Stimulated activated CD4-positive, alpha-beta T cell treated with anti-CD3 and anti-CD28 coated beads, Interleukin-1b, Interleukin-23, amount 100 ng/mL, for 1 hour (primary cell): Measurements from ENCODE around the gene ACTR3.

Experiments used
- DNase-seq, 2 donors: peaks; one replicate each; pipeline ENCODE4 v3.0.0-alpha.2; 2020; ENCODE audit warnings: low read depth in 2 of 2

Gene ACTR3

DNA sequence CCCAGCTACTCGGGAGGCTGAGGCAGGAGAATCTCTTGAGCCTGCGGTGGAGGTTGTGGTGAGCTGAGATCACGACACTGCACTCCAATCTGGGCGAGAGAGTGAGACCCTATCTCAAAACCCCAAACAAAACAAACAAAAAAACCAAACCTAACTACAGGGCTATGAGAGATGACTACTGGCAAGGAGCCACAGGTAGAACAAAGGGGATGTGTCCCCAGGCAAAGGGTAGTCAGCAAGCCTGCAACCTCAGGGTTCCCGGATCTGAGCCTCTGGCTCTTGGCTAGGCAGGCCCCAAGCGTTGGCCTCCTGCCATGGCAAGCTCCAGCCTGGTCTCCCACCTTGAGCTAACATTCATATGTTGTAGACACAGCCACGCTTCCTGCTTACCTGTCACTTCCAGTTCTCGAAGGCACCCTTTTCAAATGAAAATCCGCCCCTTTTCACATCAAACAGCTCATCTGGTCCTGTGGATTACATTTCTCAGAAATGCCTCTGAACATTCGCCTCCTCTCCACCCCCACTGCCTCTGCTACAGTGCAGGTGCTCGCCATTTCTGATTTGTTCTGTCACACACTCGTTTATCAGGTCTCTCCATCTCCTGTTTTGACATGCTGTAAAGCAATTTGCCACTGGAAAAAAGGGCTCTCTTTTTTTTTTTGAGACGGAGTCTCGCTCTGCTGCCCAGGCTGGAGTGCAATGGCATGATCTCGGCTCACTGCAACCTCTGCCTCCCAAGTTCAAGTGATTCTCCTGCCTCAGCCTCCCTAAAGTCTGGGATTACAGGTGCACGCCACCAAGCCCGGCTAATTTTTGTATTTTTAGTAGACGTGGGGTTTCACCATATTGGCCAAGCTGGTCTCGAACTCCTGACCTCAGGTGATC lies 13.1 kb upstream of the ACTR3 start:
- peak; percentile 19 to 23 for DNase-seq

- DNase-seq = no peak
Observed at GRCh38 chr2:113877711-113878598, 11.9 kb upstream of the ACTR3 start.

DNA sequence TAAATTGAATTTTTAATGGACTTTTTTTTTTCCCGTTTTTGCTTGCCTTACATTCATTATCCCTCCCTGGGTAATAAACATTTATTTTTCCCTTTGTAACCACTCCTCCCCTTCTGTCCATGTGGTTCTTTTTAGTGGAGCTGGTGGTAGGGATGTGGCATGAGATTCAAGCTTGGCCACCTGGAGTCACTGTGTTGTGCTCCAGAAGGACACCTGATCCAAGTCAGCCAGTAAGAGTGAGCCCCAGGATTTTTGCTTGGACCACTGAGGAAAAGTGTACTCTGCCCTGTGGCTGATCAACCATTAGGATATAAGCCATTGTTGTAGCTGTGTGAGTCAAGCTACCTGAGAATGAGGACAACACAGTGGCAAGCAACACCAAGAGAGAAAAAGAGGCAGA lies 11.1 kb upstream of the ACTR3 start:
- no peak for DNase-seq

GRCh38 chr2:113879457-113879856 lies 10.4 kb upstream of the ACTR3 start:
- DNase-seq = no peak

- no peak for DNase-seq
Observed at GRCh38 chr2:113886479-113887008, 3.3 kb upstream of the ACTR3 start.

- no peak for DNase-seq
Observed at GRCh38 chr2:113887009-113887792, 2.7 kb upstream of the ACTR3 start.

DNA sequence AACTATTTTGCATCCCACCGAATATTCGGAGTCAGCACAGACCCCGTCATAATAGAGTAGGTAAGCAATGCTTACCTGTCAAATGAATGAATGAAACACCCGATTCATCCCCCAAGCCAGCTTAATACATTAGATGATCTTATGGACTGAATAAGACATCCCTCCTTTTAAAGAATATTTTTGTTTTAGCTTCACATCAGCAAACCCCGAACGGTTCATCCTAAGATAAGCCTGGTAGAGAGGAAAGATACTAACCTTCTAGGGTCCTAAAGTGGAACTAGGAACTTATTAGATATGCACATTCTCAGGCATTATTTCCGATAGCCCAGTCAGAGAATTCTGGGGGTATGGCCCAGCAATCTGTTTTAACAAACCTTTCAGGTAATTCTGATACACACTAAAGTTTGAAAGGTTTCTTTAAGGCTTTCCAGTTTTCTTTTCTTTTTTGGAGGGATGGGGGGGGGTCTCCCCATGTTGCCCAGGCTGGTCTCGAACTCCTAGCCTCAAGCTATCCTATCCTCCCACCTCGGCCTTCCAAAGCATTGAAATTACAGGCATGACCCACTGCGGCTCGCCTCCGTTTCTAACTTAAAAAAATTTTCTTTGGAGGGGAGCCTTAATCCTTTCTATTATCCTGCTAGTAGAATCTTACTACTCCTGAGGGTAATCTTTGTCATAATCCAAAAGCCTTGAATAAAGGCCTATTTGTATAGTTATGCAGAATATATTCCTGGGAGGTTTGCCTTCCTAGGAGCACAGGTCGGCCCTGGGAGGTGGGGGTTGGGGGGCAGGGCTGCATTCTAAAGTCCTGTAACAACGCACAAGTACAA lies 1.0 kb upstream of the ACTR3 start:
- no peak for DNase-seq

- DNase-seq = peak; percentile 46 to 59
Observed at GRCh38 chr2:113890253-113891235, 655 bp downstream of the ACTR3 start.

- no peak for DNase-seq
Observed at GRCh38 chr2:113891265-113891959, 1.5 kb downstream of the ACTR3 start.

DNA sequence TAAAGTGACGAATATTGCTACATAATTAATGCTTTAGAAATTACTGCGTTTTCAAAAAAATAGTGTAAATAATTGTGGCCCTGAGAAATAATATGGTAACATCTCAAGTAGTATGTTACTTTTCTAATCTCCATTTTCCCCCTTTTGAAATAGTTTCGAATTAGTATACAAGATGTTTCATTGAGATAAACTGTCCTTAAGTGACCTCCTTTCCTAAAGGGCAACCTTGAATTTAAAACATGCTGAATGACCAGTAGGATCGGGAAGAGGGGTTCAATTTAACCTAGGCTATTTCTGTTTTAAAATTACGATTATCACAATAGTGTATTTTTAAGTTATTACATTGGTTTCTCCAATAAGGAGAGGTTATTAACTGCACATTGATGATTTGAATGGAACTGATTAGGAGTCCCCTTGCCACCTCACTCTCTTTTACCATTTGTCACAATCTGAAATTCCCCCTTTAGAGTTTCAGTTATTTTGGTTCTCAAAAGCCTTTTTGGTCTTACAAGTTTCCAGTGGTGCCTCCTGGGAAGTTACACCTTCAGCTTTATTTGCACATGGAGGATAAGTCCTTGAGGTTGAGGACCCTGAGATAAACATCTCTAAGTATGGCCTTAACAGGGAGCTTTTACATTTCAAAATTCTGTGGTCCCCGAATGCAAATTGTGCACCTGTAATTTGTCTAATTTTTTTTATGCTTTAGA lies 2.3 kb downstream of the ACTR3 start:
- DNase-seq = no peak

DNA sequence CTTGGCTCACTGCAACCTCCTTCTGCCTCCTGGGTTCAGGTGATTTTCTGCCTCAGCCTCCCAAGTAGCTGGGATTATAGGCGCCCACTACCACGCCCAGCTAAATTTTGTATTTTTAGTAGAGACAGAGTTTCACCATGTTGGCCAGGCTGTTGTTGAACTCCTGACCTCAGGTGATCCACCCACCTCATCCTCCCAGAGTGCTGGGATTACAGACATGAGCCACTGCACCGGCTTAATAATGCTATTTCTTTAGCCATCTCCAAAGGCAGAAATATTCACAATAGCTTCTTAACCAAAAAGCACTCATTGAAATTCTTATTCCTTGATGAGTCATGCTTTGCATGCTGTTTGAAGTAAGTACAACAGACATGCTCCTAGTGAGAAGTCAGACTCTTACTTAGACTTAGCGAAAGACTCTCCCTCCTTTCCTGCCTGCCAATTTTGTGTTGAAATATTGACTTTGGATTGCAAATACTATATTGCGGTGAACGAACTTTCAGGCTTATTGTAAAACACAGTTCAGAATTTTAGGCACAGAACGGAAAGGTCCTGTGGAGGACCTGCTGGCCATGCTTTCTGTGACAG lies 4.4 kb downstream of the ACTR3 start:
- no peak for DNase-seq

- DNase-seq = no peak
Observed at GRCh38 chr2:113895301-113895700, 5.4 kb downstream of the ACTR3 start.

DNA sequence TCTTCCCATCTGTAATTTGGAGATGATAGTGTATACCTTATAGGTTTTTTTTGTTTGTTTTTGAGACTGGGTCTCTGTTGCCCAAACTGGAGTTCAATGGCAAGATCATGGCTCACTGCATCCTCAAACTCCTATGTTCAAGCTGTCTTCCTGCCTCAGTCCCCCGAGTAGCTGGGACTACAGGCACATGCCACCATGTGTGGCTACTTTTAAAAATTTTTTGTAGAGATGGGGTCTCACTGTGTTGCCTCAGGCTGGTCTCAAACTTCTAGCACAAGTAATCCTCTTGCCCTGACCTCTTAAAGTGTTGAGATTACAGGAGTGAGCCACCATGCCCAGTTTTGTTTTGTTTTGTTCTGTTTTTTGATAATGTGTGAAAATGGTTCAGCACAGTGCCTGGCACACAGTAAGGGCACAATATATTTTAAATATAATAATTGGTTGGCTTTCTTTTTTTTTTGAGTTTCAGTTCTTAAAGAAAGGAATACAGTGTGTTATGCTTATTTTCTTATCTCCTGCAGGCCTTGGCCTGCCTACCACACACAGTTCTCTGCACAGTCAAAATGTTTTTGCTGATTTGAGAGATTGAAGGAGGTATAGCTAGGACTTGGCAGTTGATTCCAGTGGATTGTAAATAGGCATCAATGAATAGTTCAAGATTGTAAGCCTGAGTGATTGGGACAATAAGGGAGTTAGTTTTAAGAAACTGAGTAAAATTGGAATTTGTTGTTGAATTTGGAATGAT lies 6.1 kb downstream of the ACTR3 start:
- no peak for DNase-seq

- DNase-seq = no peak
Observed at GRCh38 chr2:113896791-113897190, 6.9 kb downstream of the ACTR3 start.

- no peak for DNase-seq
Observed at GRCh38 chr2:113898081-113898480, 8.2 kb downstream of the ACTR3 start.

GRCh38 chr2:113899166-113899565 lies 9.3 kb downstream of the ACTR3 start:
- no peak for DNase-seq

GRCh38 chr2:113901943-113902342 lies 12.1 kb downstream of the ACTR3 start:
- no peak for DNase-seq
